Neural cell (in vitro differentiated cells): ENCODE data around the gene HS6ST3. TPM values are rescaled to one million over a fixed set of nuclear protein-coding genes. Genes with fewer than 3 reads are reported as not detected.

Experiments
- H2AFZ ChIP-seq: fragments of 200-600, 300-800 bp; sonication (generic), shearing (Covaris generic); 2 replicates; pipeline ENCODE4 v1.6.0; 2014; ENCODE audit warnings: low read depth, mild to moderate bottlenecking, antibody characterized with exemption, low read length, moderate library complexity
- H3F3A ChIP-seq: fragments of 200-600 bp; shearing (Covaris generic); 2 replicates; pipeline ENCODE4 v1.6.1; 2016; ENCODE audit warnings: mild to moderate bottlenecking, moderate library complexity, mixed read lengths, antibody characterized with exemption, low read length; ENCODE audit not compliant: insufficient read depth, poor library complexity, severe bottlenecking
- H3K27ac ChIP-seq: fragments of 200-600, 300-800 bp; sonication (generic), shearing (Covaris generic); 2 replicates; pipeline ENCODE4 v1.5.1; 2014; ENCODE audit warnings: mild to moderate bottlenecking, low read length, moderate library complexity
- H3K27me3 ChIP-seq: fragments of 300-800, 200-600 bp; sonication (generic), shearing (Covaris generic); 2 replicates; pipeline ENCODE4 v1.6.0; 2014; ENCODE audit warnings: mild to moderate bottlenecking, low read depth, low read length, moderate library complexity; ENCODE audit not compliant: insufficient read depth
- H3K36me3 ChIP-seq: fragments of 300-800, 200-600 bp; sonication (generic), shearing (Covaris generic); 2 replicates; pipeline ENCODE4 v1.5.1; 2014; ENCODE audit warnings: mild to moderate bottlenecking, antibody characterized with exemption, low read length, moderate library complexity; ENCODE audit not compliant: insufficient read depth
- H3K4me2 ChIP-seq: fragments of 300-800, 200-600 bp; sonication (generic), shearing (Covaris generic); 2 replicates; pipeline ENCODE4 v1.6.0; 2014; ENCODE audit warnings: mild to moderate bottlenecking, low read length
- H3K4me3 ChIP-seq: fragments of 300-800, 200-600 bp; sonication (generic), shearing (Covaris generic); 2 replicates; pipeline ENCODE4 v1.5.1; 2014; ENCODE audit warnings: mild to moderate bottlenecking, low read length, moderate library complexity
- H3K79me2 ChIP-seq: fragments of 200-600 bp; shearing (Covaris generic); replicated peaks from 2 replicates; pipeline ENCODE4 v1.6.0; 2014; ENCODE audit warnings: mild to moderate bottlenecking, low read length, moderate library complexity; ENCODE audit not compliant: insufficient read depth
- H3K9ac ChIP-seq: fragments of 300-800, 200-600 bp; sonication (generic), shearing (Covaris generic); 2 replicates; pipeline ENCODE4 v1.6.1; 2016; ENCODE audit warnings: mild to moderate bottlenecking, low read length, mixed read lengths
- H3K9me2 ChIP-seq: fragments of 200-600 bp; shearing (Covaris generic); 2 replicates; pipeline ENCODE4 v1.6.1; 2016; ENCODE audit warnings: mild to moderate bottlenecking, low read length, mixed read lengths; ENCODE audit not compliant: insufficient read depth
- H3K9me3 ChIP-seq: fragments of 200-600, 300-800 bp; sonication (generic), shearing (Covaris generic); 2 replicates; pipeline ENCODE4 v1.6.1; 2016; ENCODE audit warnings: mild to moderate bottlenecking, mixed run types, low read length, moderate library complexity, mixed read lengths
- H4K20me1 ChIP-seq: fragments of 200-600 bp; shearing (Covaris generic); 2 replicates; pipeline ENCODE4 v1.6.1; 2016; ENCODE audit warnings: mild to moderate bottlenecking, mixed run types; ENCODE audit not compliant: insufficient read depth
- EP300 ChIP-seq: fragments of 450-650 bp; conservative IDR thresholded peaks from 2 replicates; pipeline ENCODE4 v1.6.1; 2014; ENCODE audit warnings: antibody characterized with exemption, mild to moderate bottlenecking, moderate library complexity; ENCODE audit not compliant: poor library complexity, severe bottlenecking
- EZH2 ChIP-seq: fragments of 200-600, 300-800 bp; shearing (Covaris generic), sonication (generic); IDR thresholded peaks from 2 replicates; pipeline ENCODE4 v1.6.1; 2014; ENCODE audit warnings: antibody characterized with exemption, low read length, borderline replicate concordance, mild to moderate bottlenecking; ENCODE audit not compliant: insufficient read depth, poor library complexity, severe bottlenecking
- MXI1 ChIP-seq: fragments of 450-650 bp; conservative IDR thresholded peaks from 2 replicates; pipeline ENCODE4 v1.6.1; 2014; ENCODE audit warnings: antibody characterized with exemption, mild to moderate bottlenecking; ENCODE audit not compliant: poor library complexity, severe bottlenecking
- POLR2AphosphoS5 ChIP-seq: IDR thresholded peaks from 2 replicates; pipeline ENCODE4 v1.6.1; 2012
- RAD21 ChIP-seq: fragments of 450-650 bp; conservative IDR thresholded peaks from 2 replicates; pipeline ENCODE4 v1.6.1; 2014; ENCODE audit warnings: antibody characterized with exemption, mild to moderate bottlenecking, moderate library complexity
- SMC3 ChIP-seq: fragments of 450-650 bp; conservative IDR thresholded peaks from 2 replicates; pipeline ENCODE4 v1.6.1; 2014; ENCODE audit warnings: antibody characterized with exemption, mild to moderate bottlenecking, moderate library complexity; ENCODE audit not compliant: poor library complexity
- TAF1 ChIP-seq: IDR thresholded peaks from 2 replicates; pipeline ENCODE4 v1.6.1; 2012; ENCODE audit warnings: low read depth
- polyA plus RNA-seq: library from polyadenylated mRNA; depleted of rRNA; stranded (reverse); fragments of >200 nt; gene quantifications from 2 replicates; pipeline ENCODE4 v1.2.3, GENCODE V29; 2014
- TF ChIP-seq, protein P1 (sequence below): fragments of 450-650 bp; IDR thresholded peaks from 2 replicates; pipeline ENCODE4 v1.5.1; 2014; ENCODE audit warnings: antibody characterized with exemption, mild to moderate bottlenecking, moderate library complexity; ENCODE audit not compliant: poor library complexity, severe bottlenecking
- TF ChIP-seq, protein P2 (sequence below): IDR thresholded peaks from 2 replicates; pipeline ENCODE4 v1.6.1; 2012; ENCODE audit warnings: borderline replicate concordance

Gene HS6ST3
- polyA plus RNA-seq, 1 donor from 2014 or later, result 10.9 TPM

DNA sequence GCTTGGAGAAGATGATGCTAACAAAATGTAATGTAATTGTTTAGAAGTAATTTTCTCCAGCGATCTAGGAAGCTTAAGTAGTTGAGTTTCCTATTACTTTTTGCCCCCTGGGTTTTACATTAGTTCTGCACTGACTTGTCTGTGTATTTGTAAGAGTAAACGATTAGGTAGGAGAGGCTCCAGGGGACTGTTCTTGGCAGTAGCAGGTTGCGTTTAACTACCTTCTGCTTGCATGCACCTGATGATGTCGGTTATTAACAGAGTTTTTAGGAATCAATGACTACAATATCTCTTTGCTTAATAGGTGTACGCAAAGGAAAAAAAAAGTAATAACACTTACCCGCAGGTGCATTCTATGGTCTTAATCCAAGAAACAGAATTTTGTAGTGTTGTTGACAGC lies 18.4 kb upstream of the HS6ST3 start:
- H3K9ac ChIP-seq, result no peak overlapping the region
- TF ChIP-seq, protein P1, sequence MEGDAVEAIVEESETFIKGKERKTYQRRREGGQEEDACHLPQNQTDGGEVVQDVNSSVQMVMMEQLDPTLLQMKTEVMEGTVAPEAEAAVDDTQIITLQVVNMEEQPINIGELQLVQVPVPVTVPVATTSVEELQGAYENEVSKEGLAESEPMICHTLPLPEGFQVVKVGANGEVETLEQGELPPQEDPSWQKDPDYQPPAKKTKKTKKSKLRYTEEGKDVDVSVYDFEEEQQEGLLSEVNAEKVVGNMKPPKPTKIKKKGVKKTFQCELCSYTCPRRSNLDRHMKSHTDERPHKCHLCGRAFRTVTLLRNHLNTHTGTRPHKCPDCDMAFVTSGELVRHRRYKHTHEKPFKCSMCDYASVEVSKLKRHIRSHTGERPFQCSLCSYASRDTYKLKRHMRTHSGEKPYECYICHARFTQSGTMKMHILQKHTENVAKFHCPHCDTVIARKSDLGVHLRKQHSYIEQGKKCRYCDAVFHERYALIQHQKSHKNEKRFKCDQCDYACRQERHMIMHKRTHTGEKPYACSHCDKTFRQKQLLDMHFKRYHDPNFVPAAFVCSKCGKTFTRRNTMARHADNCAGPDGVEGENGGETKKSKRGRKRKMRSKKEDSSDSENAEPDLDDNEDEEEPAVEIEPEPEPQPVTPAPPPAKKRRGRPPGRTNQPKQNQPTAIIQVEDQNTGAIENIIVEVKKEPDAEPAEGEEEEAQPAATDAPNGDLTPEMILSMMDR, result no peak
- no peak for TF ChIP-seq TAF1
- no peak for TF ChIP-seq MXI1
- TF ChIP-seq POLR2AphosphoS5, result no peak
- no peak for TF ChIP-seq EZH2
- no peak for TF ChIP-seq RAD21
- TF ChIP-seq, protein P2, sequence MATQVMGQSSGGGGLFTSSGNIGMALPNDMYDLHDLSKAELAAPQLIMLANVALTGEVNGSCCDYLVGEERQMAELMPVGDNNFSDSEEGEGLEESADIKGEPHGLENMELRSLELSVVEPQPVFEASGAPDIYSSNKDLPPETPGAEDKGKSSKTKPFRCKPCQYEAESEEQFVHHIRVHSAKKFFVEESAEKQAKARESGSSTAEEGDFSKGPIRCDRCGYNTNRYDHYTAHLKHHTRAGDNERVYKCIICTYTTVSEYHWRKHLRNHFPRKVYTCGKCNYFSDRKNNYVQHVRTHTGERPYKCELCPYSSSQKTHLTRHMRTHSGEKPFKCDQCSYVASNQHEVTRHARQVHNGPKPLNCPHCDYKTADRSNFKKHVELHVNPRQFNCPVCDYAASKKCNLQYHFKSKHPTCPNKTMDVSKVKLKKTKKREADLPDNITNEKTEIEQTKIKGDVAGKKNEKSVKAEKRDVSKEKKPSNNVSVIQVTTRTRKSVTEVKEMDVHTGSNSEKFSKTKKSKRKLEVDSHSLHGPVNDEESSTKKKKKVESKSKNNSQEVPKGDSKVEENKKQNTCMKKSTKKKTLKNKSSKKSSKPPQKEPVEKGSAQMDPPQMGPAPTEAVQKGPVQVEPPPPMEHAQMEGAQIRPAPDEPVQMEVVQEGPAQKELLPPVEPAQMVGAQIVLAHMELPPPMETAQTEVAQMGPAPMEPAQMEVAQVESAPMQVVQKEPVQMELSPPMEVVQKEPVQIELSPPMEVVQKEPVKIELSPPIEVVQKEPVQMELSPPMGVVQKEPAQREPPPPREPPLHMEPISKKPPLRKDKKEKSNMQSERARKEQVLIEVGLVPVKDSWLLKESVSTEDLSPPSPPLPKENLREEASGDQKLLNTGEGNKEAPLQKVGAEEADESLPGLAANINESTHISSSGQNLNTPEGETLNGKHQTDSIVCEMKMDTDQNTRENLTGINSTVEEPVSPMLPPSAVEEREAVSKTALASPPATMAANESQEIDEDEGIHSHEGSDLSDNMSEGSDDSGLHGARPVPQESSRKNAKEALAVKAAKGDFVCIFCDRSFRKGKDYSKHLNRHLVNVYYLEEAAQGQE, result no peak
- no peak for TF ChIP-seq EP300
- no peak for TF ChIP-seq SMC3
- H3K36me3 ChIP-seq, result no peaks in the 10 kb centered on the region
- H3K27ac ChIP-seq, result no peak overlapping the region
- no peaks in the 10 kb centered on the region for H3K9me3 ChIP-seq
- H3K4me2 ChIP-seq, result no peak overlapping the region
- no peaks in the 10 kb centered on the region for H3K9me2 ChIP-seq
- no peak overlapping the region for H3K4me3 ChIP-seq
- H3F3A ChIP-seq, result no peaks in the 10 kb centered on the region
- no peaks in the 10 kb centered on the region for H3K79me2 ChIP-seq
- no peaks in the 10 kb centered on the region for H4K20me1 ChIP-seq
- no peaks in the 10 kb centered on the region for H3K27me3 ChIP-seq
- H2AFZ ChIP-seq, result no peak overlapping the region

DNA sequence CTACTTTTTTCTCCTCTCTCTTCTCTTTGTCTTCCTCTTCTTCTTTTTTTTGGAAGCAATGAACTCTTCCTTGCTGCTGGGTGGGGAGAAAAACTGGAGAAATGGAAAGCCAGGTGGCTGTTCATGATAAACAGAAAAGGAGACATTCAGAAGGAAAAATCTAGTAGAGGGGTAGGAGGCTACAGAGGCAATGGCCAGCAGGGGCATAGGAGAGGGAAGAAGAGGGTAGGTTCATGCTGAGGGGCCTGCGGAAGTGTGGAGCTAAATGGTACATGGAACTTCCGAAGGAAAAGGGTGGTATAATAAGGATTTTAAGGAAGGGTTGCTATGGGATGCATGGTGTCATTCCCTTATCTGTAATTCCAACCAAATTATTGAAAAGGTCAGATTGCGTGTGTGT lies 17.5 kb upstream of the HS6ST3 start:
- Histone ChIP-seq H3K4me3 (no peak overlapping the region), H3K9me2 (no peaks in the 10 kb centered on the region), H3K4me2 (no peak overlapping the region), H3K36me3 (no peaks in the 10 kb centered on the region), H3K9ac (no peak overlapping the region), H4K20me1 (no peaks in the 10 kb centered on the region), H3F3A (no peaks in the 10 kb centered on the region), H3K9me3 (no peaks in the 10 kb centered on the region), H3K79me2 (no peaks in the 10 kb centered on the region), H3K27ac (no peak overlapping the region), H2AFZ (no peak overlapping the region), H3K27me3 (no peaks in the 10 kb centered on the region)
- TF ChIP-seq TAF1 (no peak), EZH2 (no peak), MXI1 (no peak), EP300 (no peak), POLR2AphosphoS5 (no peak), RAD21 (no peak), SMC3 (no peak)
- TF ChIP-seq, protein P2, result no peak
- TF ChIP-seq, protein P1, result no peak
